HG03103 (cell line): Measurements from ENCODE around the gene FURIN.
A peak's percentile ranks its signal among the peaks of the same experiment; 100 is the strongest.
"Not testable (repeated sequence)": the region's sequence is repeated elsewhere in the genome, so short reads cannot be mapped to it uniquely, and the experiment has no call there.

Experiments
- ATAC-seq: cut with Tn5 transposase; IDR thresholded peaks from one replicate; pipeline ENCODE4 v1.9.1; 2021; ENCODE audit warnings: low read depth; ENCODE audit not compliant: unreplicated experiment

FURIN gene

GRCh38 chr15:90901175-90902039 is 33.0 kb downstream of the FURIN start:
- ATAC-seq, result no peak

- ATAC-seq, result peak; percentile 53
Measured at GRCh38 chr15:90902040-90902839, 33.9 kb downstream of the FURIN start.

- ATAC-seq, result peak; percentile 55
Measured at GRCh38 chr15:90902840-90903732, 34.7 kb downstream of the FURIN start, which contains the start of gene MAN2A2. TSS of gene MAN2A2 (plus strand) at chr15:90903302. CDS start at chr15:90904208, 906 bp downstream.

GRCh38 chr15:90903733-90904536 is 35.5 kb downstream of the FURIN start:
- no peak for ATAC-seq

- no peak for ATAC-seq
Measured at GRCh38 chr15:90904746-90905145, 36.4 kb downstream of the FURIN start.

- ATAC-seq, result no peak
Measured at GRCh38 chr15:90905306-90906180, 37.2 kb downstream of the FURIN start.

GRCh38 chr15:90906181-90906849 is 37.9 kb downstream of the FURIN start:
- no peak for ATAC-seq

GRCh38 chr15:90907051-90907660 is 38.8 kb downstream of the FURIN start:
- no peak for ATAC-seq

- no peak for ATAC-seq
Measured at GRCh38 chr15:90907838-90908507, 39.6 kb downstream of the FURIN start.

GRCh38 chr15:90909449-90909848 is 41.1 kb downstream of the FURIN start:
- not testable (repeated sequence) for ATAC-seq

GRCh38 chr15:90909976-90910375 is 41.6 kb downstream of the FURIN start:
- ATAC-seq, result no peak

- no peak for ATAC-seq
Measured at GRCh38 chr15:90910441-90911301, 42.3 kb downstream of the FURIN start.

GRCh38 chr15:90911302-90911623 is 42.9 kb downstream of the FURIN start:
- no peak for ATAC-seq

- ATAC-seq, result no peak
Measured at GRCh38 chr15:90911906-90912769, 43.8 kb downstream of the FURIN start.

GRCh38 chr15:90912770-90913075 is 44.3 kb downstream of the FURIN start:
- no peak for ATAC-seq
